GM18951 (cell line): Measurements from ENCODE around the gene CD82.

Source experiments
- POLR2A ChIP-seq: IDR thresholded peaks from 4 replicates; pipeline ENCODE4 v1.6.1; 2011; ENCODE audit warnings: mild to moderate bottlenecking; ENCODE audit not compliant: insufficient read length, insufficient read depth; ENCODE audit errors: extremely low read depth
- in situ Hi-C: fragments of 300-500 bp; cut with MboI; formaldehyde crosslinking; loops from one replicate; pipeline ENCODE4 v1.12.0; 2022; ENCODE audit warnings: low sequenced_read_pairs, mixed read lengths, inconsistent platforms; ENCODE audit not compliant: unreplicated experiment

CD82 gene, protein sequence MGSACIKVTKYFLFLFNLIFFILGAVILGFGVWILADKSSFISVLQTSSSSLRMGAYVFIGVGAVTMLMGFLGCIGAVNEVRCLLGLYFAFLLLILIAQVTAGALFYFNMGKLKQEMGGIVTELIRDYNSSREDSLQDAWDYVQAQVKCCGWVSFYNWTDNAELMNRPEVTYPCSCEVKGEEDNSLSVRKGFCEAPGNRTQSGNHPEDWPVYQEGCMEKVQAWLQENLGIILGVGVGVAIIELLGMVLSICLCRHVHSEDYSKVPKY

DNA sequence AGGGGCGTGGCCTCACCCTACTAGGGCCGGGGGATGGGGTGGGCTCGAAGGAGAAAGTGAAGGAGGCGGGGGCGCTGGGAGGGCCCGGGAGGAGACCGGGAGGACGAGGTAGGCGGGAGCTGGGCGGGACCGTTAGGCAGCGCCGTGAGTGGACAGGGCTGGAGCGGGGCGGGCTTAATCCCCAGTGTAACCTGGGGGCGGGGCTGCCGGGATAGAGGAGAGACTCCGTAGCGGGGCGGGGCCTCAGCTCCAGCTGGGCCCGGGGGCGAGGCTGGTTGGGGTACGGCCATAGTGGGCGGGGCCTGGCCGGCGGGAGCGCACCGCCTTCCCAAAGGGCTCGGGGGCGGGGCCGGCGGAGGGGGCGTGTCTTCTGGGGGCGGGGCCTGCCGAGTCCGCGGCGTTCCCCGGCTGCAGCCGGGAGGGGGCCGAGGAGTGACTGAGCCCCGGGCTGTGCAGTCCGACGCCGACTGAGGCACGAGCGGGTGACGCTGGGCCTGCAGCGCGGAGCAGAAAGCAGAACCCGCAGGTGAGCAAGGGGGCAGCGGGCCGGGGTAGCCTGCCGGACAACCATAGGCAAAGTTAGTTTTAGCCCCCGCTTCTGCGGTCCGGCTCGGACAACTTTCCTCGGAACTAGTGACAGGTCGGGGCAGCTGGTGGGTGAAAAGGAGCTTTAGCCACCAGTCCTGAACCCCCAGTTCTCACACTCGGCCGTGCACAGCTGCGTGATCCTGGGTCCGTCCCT, at the start of gene CD82:
CD82 (plus strand) TSS at position 453 of the 742 bp plus-strand sequence. CDS start 29,000 bp downstream, outside the sequence.
- in situ Hi-C loops, result no loop called here

DNA sequence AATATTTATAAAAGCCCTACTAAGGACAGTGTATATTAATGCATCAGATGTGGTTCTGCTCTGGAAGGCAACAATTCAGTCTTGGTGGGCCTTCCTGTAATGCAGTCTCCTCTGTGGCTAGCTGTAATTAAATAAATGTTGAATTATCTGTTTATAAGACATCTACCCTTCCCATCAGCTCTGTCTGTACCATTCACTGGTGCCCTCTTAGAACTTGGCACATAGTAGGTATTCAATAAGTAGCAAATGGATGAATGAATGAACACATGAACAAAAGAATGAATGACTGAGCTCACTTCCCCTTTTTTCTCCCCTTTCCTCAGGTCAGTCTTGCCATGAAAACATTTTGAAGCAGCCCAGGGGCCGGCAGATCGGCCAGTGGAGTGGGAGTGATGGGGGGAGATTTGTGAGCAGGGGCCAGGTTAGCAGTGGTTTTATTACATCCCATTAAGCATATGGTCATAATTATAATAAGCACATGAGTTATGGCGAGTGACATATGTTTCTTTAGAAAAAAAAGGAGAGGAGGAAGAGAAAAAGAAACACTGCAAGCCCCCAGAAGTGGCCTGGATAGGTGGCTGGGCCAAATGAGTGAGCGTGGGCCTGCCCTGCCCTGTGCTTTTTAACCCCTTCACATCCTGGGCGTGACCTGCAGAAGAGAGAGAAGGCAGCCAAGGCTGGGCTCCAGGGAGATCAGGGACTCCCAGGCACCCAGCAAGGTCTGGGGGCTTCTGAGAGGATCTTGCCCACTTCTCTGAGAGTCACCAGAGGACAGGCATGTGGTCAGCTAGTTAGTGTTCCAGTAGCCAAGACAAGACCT, 48.6 kb upstream of the CD82 start:
- in situ Hi-C loops, result no loop called here
- TF ChIP-seq POLR2A, result no peak

More for the DNA sequence above, at the start of gene CD82:
- peak; percentile 95 for TF ChIP-seq POLR2A

DNA sequence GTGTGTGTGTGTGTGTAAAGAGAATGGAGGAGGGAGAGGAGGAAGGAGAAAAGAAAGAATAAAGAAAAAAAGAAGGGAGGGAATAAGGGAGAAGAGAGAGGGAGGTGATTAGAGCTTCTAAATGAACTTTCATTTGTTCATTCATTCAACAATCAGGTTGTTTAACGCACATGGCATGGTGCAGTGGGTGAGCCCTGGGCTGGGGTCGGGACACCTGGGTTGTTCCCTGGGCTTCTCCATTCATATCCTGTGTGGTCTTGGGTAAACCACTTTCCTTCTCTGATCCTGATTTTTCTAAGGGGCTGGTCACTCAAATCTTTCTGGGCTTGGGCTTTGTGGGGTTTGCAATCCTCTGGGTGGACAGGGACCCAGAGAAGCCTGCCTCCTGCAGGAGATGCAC, 47.9 kb upstream of the CD82 start:
- no peak for TF ChIP-seq POLR2A
- in situ Hi-C loops, result no loop called here

DNA sequence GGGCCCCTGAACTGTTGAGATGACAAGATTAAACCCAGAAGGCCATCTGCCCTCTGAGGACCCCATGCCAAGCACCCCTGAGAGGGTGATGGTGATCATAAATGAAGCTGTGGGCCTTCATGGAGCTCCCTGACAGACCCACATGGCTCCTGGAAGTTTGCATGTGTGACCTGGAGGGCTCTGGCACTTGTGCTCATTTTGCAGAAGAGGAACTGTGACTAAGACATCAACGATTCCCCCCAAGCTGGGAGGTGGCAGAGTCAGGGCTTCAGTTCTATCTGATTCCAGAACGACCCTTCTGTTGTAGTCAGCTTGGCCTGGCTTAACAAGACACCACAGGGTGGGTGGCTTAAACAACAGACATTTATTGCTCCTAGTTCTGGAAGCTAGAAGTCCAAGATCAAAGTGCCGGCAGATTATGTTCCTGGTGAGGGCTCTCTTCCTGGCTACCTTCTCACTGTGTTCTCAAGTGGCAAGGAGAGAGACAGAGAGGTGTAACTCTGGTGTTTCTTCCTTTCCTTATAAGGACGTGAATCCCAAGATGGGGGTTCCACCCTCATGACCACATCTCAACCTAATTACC, 46.4 kb upstream of the CD82 start:
- TF ChIP-seq POLR2A, result no peak
- in situ Hi-C loops, result no loop called here

DNA sequence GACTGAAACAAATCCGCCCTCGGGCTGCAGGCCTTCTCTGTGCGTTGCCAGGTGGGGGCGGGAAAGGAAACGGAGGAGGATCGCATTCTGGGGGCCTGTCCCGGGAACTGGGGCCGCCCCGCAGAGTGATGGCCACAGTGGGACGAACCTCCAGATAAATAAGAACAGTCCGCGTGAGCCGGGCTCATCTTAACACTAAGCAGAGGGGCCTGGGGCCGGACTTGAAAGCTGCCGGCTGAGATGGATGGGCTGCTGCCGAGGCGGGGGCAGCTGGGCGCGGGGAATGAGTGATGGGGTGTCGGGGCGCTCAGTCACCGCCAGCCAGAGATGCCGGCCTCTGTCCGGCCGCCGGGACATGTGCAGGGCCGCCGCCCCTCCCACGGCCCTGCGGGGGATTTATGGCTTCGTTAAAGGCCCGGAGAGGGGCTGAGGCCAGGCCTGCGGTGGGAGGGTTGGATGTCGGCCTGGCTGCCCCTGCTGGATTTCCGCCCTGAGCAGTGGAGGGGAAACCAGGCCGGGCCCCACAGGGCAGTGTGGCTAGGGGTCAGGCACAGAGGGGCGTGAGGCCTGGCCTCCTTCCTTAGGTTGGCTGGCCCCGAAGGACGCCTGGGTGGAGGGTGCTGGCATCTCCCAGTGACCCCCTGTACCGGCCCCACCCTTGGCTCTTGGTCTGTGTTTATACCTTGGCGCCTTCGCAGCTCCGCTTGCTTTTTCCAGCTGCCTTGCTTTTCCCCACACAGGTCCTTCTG, 45.3 kb upstream of the CD82 start:
- no peak for TF ChIP-seq POLR2A
- in situ Hi-C loops, result no loop called here

DNA sequence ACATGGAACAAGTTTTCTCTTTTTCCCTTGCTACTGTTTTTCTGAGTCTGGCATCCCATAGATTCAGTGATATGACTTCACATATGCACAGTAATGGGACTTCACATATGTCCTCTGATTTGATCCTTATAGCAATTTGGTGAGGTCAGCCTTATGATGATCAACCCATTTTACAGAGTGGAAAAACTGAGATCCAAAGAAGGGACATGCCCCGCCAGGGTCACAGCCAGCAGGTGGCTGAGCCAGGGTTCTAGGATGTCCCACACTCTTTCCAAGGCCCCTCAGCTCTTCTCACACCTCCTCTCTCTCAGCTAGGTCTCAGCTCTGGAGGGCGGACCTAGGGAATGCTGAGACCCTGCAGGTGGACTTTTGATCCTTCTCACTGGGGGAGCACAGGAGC, 44.3 kb upstream of the CD82 start:
- TF ChIP-seq POLR2A, result no peak
- in situ Hi-C loops, result no loop called here

DNA sequence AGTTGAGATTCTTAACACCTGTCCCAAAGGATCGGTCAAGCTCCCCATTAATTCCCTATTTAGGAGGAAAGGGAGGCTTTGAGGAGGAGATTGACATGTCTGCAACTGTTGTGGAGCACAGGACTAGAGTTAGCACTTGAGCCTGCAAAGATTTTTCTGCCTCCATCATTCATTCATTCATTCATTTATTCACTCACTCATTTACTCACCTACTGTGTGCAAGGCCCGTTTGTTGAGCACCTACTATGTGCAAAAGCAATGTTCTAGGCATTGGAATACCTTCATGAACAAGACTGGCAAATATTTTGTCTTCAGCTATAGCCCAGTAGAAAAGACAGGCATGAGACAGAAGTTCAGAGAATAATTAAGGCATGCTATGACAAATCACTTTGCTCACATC, 43.2 kb upstream of the CD82 start:
- in situ Hi-C loops, result no loop called here
- no peak for TF ChIP-seq POLR2A

DNA sequence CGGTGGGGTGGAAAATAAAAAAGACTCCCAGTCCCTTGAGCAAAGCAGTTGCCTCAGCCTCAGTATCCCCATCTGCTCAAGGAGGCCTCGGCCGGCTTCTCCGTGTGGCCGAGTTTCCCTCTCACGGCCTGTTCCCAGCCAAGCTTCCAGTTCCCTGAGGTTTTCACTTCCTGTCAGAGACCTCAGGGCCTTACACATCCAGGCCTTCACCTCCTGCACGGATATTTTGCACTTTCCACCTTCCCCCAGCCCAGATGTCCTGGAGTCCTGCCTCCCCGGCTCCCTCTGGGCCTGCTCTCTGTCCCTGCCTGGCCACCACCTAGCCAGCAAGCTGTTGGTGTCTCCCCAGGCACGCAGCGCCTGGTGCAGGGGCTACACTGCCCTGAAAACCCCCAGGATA, 41.1 kb upstream of the CD82 start:
- no peak for TF ChIP-seq POLR2A
- in situ Hi-C loops, result no loop called here

DNA sequence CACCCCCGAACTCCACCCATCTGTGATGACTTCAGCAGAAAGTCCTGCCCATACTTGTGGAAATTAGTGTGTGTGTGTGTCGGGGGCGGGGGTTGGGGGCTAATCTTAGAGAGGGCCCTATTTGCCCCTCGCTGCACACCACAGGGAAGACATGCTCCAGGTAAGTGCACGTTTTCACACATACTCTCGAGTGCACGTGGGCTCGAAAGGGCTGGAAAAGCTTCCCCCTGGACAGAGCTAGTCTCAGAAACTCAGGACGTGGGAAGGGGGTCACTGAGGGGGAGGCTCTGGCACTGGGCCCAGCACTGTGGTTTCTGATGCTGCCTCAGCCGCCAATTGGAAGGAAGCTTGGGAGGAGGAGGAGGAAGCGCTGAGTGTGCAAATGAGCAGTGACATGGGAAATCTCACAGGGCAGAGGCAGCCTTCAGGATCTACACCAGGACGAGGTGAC, 40.7 kb upstream of the CD82 start:
- in situ Hi-C loops, result no loop called here

DNA sequence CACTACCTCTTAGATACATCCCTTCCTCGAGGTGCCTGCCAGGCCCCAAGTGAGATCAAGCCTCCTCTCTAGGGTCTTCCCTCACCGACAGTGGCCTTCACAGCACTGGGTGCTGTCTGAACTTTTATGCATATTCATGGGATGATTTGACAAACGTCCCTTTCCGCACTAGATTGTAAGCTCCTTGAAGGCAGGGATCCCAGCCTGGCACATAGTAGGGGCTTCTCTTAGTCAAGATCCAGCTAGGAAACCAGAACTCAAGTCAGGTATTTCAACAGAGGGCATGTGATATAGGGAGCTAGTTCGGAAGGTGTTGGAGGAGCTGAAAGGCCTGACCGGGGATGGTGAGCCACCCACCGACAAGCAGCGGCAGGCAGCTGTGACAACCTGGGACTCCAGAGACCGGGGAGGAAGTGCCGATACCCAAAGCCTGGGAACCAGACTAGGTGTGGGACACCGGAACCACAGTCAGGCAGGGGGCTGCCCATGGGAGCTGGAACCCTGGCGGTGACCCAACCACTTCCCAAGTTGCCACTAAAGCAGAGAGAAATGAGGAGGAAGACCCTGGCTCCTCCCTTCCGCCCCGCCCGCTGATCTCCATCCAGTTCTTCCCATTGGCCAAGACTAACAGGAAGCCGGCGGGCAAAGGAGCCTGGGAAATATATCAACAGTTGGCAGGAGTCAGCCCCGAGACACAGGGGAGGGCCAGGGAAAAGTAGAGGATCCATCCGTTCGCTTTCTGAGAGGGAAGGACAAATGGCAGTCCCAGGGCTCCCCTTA, 39.8 kb upstream of the CD82 start:
- in situ Hi-C loops, result no loop called here
- TF ChIP-seq POLR2A, result no peak

More for the DNA sequence above, 40.7 kb upstream of the CD82 start:
- no peak for TF ChIP-seq POLR2A

DNA sequence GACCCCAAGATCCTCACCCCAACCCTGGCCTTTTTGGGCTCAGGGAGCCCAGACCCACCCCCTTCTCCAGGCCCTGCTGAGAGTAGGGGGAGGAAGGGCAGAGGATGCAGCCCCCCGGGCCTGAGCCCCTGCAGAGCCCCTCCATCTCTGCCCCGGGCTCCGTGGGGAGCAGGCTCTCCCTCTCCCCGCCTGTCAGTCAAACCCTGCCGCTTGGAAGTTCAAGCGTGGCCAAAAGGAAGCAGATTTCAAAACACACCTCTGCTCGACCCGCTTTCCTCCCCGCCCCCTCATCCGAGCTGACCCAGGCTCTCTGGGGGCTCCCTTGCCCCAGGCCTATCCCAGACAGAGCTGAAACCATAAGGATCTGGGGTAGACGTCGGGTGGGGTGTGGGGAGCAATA, 39.0 kb upstream of the CD82 start:
- in situ Hi-C loops, result no loop called here
- no peak for TF ChIP-seq POLR2A

DNA sequence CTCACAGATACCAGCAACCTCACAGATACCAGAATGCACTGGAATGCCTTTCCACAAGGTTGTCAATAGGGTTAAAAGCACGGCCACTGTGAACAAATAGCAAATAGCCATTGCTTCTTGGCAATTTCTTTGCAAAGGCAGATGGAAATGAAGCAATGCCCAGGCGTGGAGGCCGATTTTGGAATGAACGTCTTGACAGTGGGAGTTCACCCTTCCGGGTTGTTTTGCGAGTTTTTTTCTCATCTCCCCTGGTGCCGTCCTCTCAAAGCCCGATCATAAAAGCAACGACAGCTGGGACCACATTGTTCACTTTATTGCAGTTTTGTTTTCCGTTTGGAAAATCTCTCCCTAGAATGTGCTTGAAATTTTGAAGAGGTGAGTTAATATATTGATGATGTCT, 38.0 kb upstream of the CD82 start:
- TF ChIP-seq POLR2A, result no peak
- in situ Hi-C loops, result no loop called here
